C4-2B (cell line): ENCODE data around the gene ARHGAP42.

Experiments used
- ZFX ChIP-seq: fragments of 450-650 bp; IDR thresholded peaks from 2 replicates; pipeline ENCODE4 v1.6.1; 2017
- TF ChIP-seq, protein P1 (sequence below): fragments of 450-650 bp; conservative IDR thresholded peaks from 2 replicates; pipeline ENCODE4 v1.5.1; 2017; ENCODE audit warnings: mild to moderate bottlenecking

DNA sequence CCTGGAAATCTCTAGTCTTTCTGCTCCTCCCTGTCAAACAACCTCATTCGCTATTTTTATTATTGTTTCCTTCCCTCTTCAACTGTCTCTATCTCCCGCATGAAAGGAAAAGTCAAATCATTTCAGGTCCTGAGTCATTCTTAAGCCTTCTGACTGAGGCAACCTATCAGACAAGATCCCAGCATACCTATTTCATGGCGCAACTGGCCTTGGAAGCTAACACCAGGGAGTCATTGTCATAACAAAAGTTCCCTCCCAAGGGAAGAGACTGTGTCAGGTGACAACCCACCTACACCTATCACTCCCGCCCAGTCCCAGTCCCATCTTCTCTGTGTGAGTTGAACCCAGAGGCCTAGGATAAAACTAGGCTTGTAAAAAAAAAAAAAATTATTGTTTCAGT, 10.2 kb upstream of the ARHGAP42 start:
- TF ChIP-seq, protein P1, sequence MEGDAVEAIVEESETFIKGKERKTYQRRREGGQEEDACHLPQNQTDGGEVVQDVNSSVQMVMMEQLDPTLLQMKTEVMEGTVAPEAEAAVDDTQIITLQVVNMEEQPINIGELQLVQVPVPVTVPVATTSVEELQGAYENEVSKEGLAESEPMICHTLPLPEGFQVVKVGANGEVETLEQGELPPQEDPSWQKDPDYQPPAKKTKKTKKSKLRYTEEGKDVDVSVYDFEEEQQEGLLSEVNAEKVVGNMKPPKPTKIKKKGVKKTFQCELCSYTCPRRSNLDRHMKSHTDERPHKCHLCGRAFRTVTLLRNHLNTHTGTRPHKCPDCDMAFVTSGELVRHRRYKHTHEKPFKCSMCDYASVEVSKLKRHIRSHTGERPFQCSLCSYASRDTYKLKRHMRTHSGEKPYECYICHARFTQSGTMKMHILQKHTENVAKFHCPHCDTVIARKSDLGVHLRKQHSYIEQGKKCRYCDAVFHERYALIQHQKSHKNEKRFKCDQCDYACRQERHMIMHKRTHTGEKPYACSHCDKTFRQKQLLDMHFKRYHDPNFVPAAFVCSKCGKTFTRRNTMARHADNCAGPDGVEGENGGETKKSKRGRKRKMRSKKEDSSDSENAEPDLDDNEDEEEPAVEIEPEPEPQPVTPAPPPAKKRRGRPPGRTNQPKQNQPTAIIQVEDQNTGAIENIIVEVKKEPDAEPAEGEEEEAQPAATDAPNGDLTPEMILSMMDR = no peak
- no peak for TF ChIP-seq ZFX
